HepG2 (cell line): ENCODE measurements around the gene SLC25A22. TPM values are rescaled to one million over a fixed set of nuclear protein-coding genes. Genes with fewer than 3 reads are reported as not detected.
A peak's percentile ranks its signal among the peaks of the same experiment; 100 is the strongest.

ENCODE experiments used
- ARID4A ChIP-seq: sonication (generic); formaldehyde crosslinking; IDR thresholded peaks from 2 replicates; pipeline ENCODE4 v1.5.0; 2020; ENCODE audit warnings: mild to moderate bottlenecking, missing genetic modification reagents, borderline replicate concordance
- CENPT ChIP-seq: sonication (generic); formaldehyde crosslinking; IDR thresholded peaks from 2 replicates; pipeline ENCODE4 v1.8.0; 2022; ENCODE audit warnings: low read depth, mild to moderate bottlenecking, moderate library complexity, missing genetic modification reagents
- GTF2F1 ChIP-seq: fragments of 150-350 bp; IDR thresholded peaks from 2 replicates; pipeline ENCODE4 v1.6.1; 2014; ENCODE audit warnings: low read length
- KDM4B ChIP-seq: sonication (generic); formaldehyde crosslinking; IDR thresholded peaks from 2 replicates; pipeline ENCODE4 v1.4.0; 2020; ENCODE audit warnings: missing genetic modification reagents
- MYC ChIP-seq: sonication (generic); formaldehyde crosslinking; IDR thresholded peaks from 2 replicates; pipeline ENCODE4 v1.9.0; 2021; ENCODE audit warnings: missing genetic modification reagents, borderline replicate concordance
- PAF1 ChIP-seq: IDR thresholded peaks from 2 replicates; pipeline ENCODE4 v1.6.1; 2016; ENCODE audit warnings: missing genetic modification reagents, missing compliant biosample characterization
- RORA ChIP-seq: sonication (generic); formaldehyde crosslinking; IDR thresholded peaks from 2 replicates; pipeline ENCODE4 v1.5.0; 2020; ENCODE audit warnings: mild to moderate bottlenecking, missing genetic modification reagents, moderate library complexity
- SALL1 ChIP-seq: sonication (generic); formaldehyde crosslinking; IDR thresholded peaks from 2 replicates; pipeline ENCODE4 v1.8.0; 2022; ENCODE audit warnings: mild to moderate bottlenecking, missing genetic modification reagents
- SIN3A ChIP-seq: IDR thresholded peaks from 2 replicates; pipeline ENCODE4 v1.6.1; 2011; ENCODE audit warnings: low read depth, mild to moderate bottlenecking, control low read depth, low read length, borderline replicate concordance
- TEAD2 ChIP-seq: sonication (generic); formaldehyde crosslinking; IDR thresholded peaks from 2 replicates; pipeline ENCODE4 v1.9.0; 2021; ENCODE audit warnings: missing genetic modification reagents
- ZFP36L1 ChIP-seq: sonication (generic); formaldehyde crosslinking; IDR thresholded peaks from 2 replicates; pipeline ENCODE4 v1.8.0; 2022; ENCODE audit warnings: mild to moderate bottlenecking, missing genetic modification reagents, moderate library complexity
- ZFX ChIP-seq: sonication (generic); formaldehyde crosslinking; IDR thresholded peaks from 2 replicates; pipeline ENCODE4 v1.4.0; 2020; ENCODE audit warnings: mild to moderate bottlenecking, low read depth, missing genetic modification reagents, moderate library complexity
- ZNF275 ChIP-seq: sonication (generic); formaldehyde crosslinking; IDR thresholded peaks from 2 replicates; pipeline ENCODE4 v1.8.0; 2022; ENCODE audit warnings: missing genetic modification reagents, mild to moderate bottlenecking, inconsistent platforms, borderline replicate concordance
- ZNF512 ChIP-seq: sonication (generic); formaldehyde crosslinking; IDR thresholded peaks from 2 replicates; pipeline ENCODE4 v1.4.0; 2020; ENCODE audit warnings: mild to moderate bottlenecking, missing genetic modification reagents
- ZNF687 ChIP-seq: sonication (generic); formaldehyde crosslinking; IDR thresholded peaks from 2 replicates; pipeline ENCODE4 v1.5.1; 2020; ENCODE audit warnings: mild to moderate bottlenecking, missing genetic modification reagents, moderate library complexity
- ZNF747 ChIP-seq: sonication (generic); formaldehyde crosslinking; IDR thresholded peaks from 2 replicates; pipeline ENCODE4 v1.8.1; 2023; ENCODE audit warnings: missing genetic modification reagents, mild to moderate bottlenecking, borderline replicate concordance
- ZNF780A ChIP-seq: sonication (generic); formaldehyde crosslinking; IDR thresholded peaks from 2 replicates; pipeline ENCODE4 v1.8.0; 2022; ENCODE audit warnings: mild to moderate bottlenecking, missing genetic modification reagents, moderate library complexity
- polyA plus RNA-seq, 8 experiments: library from polyadenylated mRNA; depleted of rRNA in 3 of 8; stranded (reverse) in 7 of 8; unstranded in 1 of 8; fragments of >200 nt; fragmentation: Illumina TruSeq in 4 of 8; extraction: Trizol in 4 of 8; gene quantifications; 2 replicates each; pipeline versions ENCODE4 v1.2.1 to v1.2.3, GENCODE V29; 2011 to 2016; ENCODE audit warnings: low read depth in 4 of 8, missing spikeins in 1 of 8, mixed read lengths in 1 of 8; ENCODE audit not compliant: insufficient read depth in 1 of 8
- total RNA-seq, 5 experiments: library from RNA; depleted of rRNA; stranded (reverse); fragments of >200 nt; fragmentation: Illumina TruSeq; extraction: Trizol; gene quantifications; 2 replicates each; pipeline ENCODE4 v1.2.3, GENCODE V29; 2016; ENCODE audit warnings: low read depth in 1 of 5

SLC25A22 gene
- total and polyA plus RNA-seq, 2 of the 13 experiments (the other 11 are each of a cell fraction or from before 2014, with no cell fraction given): 12.4 to 19.2 TPM

GRCh38 chr11:795634-796564, 2.2 kb downstream of the SLC25A22 start (continued):
- TF ChIP-seq ZNF512 (CRISPR knock-in tag) (no peak), ZNF747 (CRISPR knock-in tag) (0 out of 2 replicates have a peak, but pooled peaks have one; percentile 22), ZFP36L1 (CRISPR knock-in tag) (no peak), ZNF780A (CRISPR knock-in tag) (no peak), GTF2F1 (no peak), KDM4B (CRISPR knock-in tag) (no peak), MYC (peak; percentile 34; the same call in 1 of the 2 replicates), RORA (CRISPR knock-in tag) (no peak), ZNF275 (no peak), ARID4A (CRISPR knock-in tag) (peak; percentile 50; the same call in 1 of the 2 replicates), CENPT (no peak), SALL1 (CRISPR knock-in tag) (0 out of 2 replicates have a peak, but pooled peaks have one; percentile 2), SIN3A (peak; percentile 43; the same call in 1 of the 2 replicates), ZFX (CRISPR knock-in tag) (peak; percentile 53; the same call in 1 of the 2 replicates), ZNF687 (CRISPR knock-in tag) (peak; percentile 54; the same call in 1 of the 2 replicates), TEAD2 (CRISPR knock-in tag) (no peak), PAF1 (CRISPR knock-in tag) (no peak)
